Ramos (cell line): ENCODE measurements around the gene SRC.

Source experiments
- in situ Hi-C: fragments of 300-500 bp; cut with MboI; formaldehyde crosslinking; loops from one replicate; pipeline ENCODE4 v1.14.3; 2022; ENCODE audit warnings: low sequenced_read_pairs; ENCODE audit not compliant: unreplicated experiment

The SRC gene

DNA sequence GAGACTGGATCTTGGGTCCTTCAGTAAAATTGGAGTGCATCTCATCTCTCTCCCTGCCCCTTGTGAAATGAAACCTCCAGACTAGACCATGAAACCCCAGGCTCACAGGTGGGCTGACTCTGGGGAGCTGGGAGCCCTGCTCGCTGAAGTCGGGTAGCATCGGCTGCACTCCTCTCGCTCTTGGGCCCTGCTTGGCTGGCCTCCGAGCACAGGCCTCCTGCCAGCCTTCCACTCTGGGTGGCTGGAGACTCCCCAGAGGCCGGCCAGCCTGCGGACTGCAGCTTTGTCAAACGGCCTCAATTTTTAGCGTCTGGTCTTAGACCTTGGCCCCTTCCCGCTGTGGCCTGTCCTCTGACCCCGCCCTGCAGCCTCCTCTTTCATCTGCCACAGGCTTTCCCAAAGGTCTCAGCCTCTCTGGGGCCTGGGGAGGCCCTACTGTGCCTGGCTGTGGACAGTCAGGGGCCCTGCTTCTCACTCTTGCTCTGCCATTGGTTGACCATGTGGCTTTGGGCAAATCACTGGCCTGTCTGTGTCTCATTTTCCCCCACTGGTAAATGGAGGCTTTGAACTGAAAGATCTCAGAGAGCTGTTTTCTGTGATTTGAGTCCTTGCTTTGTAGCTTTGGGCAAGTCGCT is 45.1 kb downstream of the SRC start:
- in situ Hi-C loops, result loop anchor here (5.0 kb wide), 1 partner anchor 136 kb away; the partner anchor contains the start of gene BLCAP

DNA sequence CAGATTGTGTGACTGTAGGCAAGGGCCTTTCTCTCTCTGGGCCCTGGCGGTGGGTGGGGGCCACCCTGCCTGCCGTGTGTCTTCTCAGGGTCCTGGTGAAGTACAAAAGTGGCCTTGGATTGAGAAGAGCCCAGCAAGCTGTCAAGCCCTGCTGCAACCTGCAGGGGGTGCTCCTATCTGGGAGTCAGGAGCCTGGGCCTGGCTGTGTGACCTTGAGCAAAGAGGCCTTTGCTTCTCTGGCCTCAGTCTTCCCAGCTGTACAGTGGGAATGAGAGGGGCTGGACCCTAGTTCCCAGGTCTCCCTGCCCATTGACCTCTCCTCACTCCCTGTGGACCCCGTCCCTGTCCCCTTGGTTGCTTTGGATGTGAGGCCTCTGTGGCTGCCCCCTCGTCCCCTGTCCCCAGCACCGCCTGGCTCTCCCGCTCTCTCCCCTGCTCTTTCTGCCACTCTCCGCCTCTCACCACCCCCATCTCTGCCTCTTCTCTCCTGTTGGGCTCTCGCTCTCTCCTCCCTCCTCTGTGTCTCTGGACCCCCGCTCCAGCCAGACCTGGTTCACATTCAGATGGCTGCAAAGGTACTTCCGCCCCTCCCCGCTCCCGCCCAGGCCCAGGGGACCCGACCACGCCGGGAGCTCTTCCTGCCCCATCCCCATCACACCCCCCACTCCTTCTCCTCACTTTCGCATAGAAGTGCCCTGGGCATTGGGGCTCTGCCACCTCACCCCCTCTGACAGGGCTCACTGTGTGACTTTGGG is 46.7 kb downstream of the SRC start:
- in situ Hi-C loops, result loop anchor here (5.0 kb wide), 1 partner anchor 135 kb away; the partner anchor contains the start of gene BLCAP

DNA sequence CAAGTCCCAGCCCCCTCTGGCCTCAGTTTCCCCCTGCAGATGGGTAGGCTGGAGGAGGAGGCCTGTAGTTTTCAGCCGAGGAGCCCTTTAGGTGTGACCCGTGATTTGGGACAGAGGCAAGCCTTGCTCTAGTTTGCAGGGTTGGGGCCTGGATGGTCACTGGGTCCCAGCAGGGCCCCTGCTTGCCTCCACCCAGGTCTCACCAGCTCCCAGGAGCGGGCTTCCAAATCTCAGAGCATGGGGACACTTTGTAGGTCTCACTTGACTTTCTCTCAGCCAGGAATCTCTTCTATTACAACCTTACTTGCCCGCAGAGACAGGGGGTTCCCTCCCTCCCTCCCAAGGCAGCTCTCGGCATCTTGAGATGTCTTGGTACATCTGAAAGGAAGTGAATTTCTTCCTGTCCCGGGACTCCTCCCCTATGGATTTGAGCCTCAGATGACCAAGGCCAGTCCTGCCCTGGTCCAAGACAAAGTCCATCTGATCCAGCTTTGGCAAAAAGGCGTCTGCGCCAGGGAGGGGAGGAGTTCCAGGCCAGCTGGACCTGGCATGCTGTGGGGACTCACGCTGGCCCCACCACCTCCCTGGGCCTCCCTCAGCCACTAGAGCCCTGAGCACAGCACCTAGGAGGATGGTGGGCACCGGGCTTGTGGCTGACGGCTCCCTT is 47.4 kb downstream of the SRC start:
- in situ Hi-C loops, result loop anchor here (5.0 kb wide), 1 partner anchor 134 kb away; the partner anchor contains the start of gene BLCAP

DNA sequence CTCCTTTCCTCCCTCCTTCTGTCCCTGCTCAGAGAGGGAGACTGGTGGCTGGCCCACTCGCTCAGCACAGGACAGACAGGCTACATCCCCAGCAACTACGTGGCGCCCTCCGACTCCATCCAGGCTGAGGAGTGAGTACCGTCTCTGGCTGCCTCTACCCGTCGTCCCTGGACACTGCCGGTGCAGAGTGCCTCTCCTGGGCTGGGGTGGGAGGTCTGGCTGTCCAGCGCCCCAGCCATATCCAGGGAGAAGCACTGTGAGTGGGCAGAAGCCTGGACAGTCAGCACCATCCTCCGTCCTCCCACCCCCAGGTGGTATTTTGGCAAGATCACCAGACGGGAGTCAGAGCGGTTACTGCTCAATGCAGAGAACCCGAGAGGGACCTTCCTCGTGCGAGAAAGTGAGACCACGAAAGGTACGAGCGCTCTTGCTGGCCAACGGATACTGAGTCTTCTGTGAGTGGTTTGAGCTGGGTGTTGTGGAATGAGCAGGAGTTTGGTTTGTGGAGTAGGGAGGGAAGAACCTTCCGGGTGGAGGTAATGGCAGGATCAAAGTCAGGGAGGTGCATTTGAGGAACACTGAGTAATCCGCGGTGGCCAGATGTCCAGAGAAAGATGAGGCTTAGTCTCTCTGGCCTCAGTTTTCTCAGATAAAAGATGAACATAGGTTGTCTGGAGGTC is 48.1 kb downstream of the SRC start:
- in situ Hi-C loops, result loop anchor here (5.0 kb wide), 1 partner anchor 133 kb away; the partner anchor contains the start of gene BLCAP

DNA sequence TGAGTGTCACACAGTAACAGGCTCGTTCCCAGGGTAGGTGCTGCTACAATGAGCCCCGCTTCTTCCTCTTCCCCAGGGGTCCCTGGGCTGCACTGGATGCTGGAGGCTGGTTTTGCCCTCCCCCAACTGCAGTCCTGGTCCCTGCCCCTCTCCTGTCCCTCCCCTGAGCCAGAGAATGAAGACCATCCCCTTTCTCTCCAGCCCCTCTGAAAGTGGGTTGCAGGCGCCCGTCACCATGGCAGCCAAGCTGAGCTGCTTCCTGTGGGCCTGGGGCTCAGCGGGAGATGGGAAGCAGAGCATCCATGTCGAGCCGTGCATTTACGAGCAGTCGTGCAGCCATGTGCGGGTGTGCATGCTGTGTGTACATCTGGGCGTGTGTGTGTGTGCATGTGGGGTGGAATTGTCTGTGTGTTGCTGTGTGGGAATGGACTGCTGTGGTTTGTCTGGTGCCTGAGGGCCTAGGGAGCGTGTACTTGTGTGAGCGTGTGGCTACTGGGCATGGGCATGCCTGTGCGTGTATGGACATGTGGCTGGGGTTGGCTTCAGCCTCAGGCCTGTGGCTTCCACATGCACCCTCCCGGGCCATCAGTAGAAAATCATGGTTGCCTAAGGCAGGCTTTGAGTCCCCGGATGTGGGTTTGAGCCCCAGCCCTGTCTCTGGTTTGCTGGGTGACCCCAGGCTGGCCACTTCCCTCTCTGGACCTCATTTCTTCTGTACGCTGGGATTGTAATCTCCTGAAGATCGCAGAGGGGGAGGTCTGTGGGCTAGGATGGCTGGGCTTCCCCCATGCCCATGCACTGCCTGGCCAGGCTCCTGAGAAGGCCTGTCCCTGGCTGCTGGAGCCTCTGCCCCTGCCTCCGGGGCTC is 48.8 kb downstream of the SRC start:
- in situ Hi-C loops, result loop anchor here (5.0 kb wide), 1 partner anchor 133 kb away; the partner anchor contains the start of gene BLCAP

DNA sequence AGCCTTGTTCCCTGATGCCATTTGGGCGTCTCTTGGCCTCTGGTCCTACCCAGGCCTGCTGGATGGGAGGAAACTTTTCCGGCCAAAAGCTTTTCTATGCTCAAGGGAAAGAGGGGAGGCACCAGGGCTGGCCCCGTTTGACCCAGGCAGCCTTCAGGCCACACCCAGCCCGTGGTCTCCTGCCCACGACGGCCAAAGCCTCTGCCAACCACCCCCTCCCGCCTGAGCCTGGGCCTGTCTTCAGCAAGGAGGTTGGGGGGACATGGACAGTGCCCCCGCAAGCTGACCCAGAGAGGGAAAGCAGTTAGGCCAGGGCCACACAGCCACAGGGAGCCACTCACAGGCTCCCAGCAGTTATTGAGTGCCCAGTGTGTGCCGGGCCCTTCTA is 49.5 kb downstream of the SRC start:
- in situ Hi-C loops, result no loop called here

DNA sequence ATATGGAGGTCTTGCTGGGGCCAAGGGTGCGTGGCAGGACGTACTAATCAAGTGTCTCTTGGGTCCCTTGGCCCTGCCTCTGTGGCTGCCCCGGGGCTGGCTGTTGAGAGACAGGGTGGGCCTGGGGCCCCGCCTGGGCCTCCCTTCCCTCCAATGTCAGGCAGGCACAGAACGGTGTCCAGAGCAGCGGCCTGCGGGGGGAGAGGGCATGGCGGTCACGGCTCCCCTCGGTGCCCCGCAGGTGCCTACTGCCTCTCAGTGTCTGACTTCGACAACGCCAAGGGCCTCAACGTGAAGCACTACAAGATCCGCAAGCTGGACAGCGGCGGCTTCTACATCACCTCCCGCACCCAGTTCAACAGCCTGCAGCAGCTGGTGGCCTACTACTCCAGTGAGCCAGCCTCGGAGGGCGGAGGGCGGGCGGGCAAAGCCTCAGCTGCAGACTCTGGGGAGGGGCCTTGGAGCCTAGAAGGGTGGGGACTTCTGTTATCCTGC is 50.0 kb downstream of the SRC start:
- in situ Hi-C loops, result no loop called here

DNA sequence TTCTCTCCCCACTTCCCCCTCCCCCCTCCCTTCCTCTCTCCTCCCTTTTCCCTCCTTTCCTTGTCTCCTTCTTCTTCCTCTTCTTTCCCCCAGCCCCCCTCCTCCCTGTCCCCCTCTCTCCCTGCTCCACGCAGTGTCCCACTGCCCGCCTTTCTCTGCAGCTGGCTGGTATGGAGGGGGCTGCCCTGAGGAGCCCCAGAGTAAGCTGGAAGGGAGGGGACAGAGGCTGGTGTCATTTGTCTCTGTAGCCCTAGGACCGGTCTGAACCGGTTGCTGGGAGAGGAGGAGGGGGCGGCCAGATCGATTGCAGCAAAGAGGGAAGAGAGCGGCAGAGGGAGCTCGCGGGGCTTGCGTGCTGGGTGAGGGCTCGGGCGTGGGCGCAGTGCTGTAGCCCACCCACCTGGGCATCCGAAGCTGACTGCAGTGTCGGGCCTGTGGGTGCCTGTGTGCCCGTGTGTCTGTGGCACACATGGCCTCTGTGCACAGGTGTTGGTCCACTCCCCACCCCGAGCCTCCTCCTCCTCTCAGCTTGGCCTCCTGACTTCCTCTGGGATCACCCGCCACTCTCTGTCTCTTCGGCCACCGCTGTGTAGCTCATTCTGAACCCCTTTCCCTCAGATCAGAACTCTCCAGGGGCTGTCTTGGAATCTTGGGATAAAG is 50.6 kb downstream of the SRC start:
- in situ Hi-C loops, result no loop called here

DNA sequence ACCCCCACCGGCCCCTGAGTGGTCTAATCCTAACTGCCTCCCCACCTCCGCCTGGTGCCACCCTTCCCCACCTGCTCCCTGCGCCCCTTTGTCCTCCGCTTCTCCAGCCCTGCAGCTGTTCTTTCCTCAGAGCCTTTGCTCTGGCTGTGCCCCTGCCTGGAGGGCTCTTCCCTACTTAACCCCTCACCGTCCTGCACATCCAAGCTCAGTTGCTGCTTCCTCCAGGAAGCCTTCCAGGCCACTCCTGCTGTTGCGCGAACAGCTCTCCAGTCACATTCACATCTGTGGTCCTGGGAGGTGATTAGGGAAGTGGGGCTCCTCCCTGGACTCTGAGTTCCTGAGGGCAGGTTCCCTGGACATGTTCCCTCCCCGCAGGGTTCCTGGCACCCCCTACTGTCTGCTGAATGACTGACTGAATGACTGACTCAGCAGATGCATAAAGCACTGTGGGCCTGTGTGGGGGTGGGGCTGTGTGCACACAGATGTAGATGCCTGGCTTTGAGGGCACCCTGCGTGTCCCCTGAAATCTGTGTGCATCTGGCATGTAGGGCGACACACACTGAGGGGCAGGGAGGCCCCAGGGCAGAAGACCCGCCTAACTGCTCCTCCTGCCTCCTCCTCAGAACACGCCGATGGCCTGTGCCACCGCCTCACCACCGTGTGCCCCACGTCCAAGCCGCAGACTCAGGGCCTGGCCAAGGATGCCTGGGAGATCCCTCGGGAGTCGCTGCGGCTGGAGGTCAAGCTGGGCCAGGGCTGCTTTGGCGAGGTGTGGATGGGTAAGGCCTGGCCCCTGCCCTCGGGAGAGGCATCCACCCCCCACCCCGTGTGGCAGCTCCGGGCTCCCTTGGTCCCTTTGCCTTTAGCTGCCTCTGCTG is 51.4 kb downstream of the SRC start:
- in situ Hi-C loops, result no loop called here

DNA sequence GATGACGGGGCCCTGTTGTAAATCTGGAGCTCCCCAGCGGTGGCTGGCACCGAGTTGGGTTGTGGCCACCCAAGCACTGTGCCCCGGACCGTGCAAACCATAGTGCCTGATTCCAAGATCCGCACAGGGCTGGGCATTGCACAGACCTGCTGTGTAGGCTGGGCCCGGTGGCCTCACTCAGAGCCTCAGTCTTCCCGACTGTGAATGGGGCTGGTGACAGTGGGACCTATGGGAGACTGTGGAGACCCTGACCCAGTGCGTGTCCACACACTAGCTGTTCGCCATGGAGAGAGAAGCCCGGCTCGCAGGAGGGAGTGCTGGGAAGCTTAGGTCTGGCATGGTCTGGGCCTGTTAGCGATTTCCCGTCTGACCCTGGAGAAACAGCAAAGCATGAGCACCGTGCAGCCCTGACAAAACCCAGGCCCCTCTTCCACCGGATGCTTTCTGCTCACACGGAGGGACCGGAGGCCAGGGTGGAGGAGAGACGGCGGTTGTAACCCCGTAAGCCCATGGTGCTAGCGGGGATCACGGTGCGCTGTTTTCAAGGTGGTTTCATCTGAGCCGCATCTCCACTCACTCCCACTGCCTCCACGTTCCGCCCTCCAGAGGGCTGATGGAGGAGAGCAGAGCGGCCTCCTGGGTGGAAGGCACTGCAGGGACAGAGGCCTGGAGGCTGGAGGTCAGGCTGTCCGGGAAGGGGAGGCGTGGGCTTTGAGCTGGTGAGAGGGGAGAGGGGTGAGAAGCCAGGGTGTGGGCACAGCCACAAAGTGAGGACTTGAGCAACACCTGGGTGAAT is 52.2 kb downstream of the SRC start:
- in situ Hi-C loops, result no loop called here

DNA sequence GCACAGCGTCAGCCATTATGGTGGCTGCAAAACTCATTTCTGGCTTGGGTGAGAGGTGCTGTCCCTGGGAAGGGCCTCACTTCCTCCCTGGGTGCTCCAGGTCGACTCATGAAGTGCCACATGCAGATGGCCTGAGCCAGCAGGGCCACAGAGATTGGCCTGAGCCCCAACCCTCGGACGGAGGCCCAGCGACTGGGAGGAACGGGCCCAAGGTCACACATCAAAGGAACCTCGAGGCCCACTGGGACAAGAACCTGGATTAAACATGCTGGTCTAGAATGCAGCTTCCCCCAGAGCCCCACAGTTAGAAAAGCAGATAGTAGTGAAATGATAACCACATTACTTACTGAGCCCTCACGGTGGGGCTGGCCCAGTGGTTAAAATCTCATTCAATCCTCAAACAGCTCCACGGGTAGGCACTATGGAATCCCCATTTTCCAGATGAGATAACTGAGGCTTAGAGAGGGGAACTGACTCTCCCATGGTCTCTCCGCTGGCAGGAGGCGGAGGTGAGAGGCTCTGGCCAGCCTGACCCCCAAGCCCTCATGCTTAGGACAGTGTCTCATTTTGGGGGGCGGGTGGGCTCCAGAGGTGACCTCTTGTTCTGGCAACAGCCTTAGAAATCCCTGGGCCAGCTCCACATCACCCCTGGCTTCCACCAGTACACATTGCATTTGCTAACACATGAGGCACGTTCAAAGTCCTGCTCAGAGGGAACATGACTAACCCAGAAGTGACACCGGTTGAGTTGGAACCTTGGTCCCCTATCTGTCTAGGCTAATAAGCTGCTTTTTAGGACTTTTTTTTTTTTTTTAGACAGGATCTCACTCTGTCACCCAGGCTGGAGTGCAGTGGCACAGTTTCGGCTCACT is 53.0 kb downstream of the SRC start:
- in situ Hi-C loops, result no loop called here

DNA sequence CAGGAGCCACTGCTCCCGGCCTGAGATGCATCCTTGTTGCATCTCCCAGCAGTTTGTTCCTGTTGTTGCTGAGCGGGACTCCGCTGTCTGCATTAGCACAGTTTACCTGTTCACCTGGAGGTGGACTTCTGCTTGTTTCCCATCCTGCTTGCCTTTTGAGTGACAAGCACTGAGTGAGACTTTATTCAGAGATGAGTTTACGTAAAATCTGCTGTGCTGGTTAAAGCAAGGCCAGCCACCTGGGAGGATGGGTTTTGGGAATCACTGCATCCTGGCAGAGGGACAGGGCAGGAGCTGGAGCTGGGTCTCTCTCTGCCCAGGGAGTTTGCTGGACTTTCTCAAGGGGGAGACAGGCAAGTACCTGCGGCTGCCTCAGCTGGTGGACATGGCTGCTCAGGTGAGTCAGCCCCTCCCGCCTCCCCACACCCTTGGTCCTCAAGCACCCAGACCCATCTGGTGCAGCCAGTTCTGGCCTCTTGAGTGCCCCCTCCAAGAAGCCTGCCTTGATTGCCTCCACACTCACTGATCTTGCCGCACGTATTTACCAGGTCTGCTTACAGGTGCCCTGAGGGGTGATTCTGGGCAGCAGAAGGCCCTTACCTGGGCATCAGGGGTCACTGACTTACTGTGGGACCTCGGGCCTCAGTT is 55.5 kb downstream of the SRC start:
- in situ Hi-C loops, result no loop called here

DNA sequence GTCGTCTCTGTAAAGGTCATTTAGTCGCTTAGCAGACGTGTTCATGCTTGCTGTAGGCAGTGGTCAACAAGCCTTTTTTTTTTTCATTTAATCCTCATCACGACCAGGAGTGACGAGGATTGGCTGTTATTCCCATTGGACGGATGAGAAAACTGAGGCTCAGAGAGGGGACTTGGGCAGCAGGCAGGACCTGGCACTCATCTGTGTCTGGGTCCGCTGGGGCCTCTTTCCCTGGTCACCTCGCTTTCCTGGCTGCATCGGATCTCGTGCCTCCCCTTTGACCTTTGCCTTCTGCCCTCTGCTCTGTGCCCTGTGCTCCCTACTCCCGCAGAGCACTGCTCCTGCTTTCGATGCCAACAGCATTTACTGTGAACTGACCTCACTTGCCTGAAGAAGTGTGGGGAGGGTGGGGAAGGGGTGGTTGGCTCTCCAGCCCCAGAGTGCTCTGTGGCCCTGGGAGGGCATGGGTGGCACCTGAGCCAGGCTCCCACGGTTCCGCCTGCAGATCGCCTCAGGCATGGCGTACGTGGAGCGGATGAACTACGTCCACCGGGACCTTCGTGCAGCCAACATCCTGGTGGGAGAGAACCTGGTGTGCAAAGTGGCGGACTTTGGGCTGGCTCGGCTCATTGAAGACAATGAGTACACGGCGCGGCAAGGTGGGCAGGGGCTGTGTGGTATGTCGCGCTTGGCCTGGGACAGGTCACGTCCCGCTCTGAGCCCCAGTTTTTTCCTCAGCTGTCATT is 56.2 kb downstream of the SRC start:
- in situ Hi-C loops, result no loop called here

DNA sequence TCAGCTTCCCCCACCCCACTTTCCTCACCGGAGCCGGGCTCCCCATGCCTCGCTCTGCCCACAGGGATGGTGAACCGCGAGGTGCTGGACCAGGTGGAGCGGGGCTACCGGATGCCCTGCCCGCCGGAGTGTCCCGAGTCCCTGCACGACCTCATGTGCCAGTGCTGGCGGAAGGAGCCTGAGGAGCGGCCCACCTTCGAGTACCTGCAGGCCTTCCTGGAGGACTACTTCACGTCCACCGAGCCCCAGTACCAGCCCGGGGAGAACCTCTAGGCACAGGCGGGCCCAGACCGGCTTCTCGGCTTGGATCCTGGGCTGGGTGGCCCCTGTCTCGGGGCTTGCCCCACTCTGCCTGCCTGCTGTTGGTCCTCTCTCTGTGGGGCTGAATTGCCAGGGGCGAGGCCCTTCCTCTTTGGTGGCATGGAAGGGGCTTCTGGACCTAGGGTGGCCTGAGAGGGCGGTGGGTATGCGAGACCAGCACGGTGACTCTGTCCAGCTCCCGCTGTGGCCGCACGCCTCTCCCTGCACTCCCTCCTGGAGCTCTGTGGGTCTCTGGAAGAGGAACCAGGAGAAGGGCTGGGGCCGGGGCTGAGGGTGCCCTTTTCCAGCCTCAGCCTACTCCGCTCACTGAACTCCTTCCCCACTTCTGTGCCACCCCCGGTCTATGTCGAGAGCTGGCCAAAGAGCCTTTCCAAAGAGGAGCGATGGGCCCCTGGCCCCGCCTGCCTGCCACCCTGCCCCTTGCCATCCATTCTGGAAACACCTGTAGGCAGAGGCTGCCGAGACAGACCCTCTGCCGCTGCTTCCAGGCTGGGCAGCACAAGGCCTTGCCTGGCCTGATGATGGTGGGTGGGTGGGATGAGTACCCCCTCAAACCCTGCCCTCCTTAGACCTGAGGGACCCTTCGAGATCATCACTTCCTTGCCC is 57.4 kb downstream of the SRC start:
- in situ Hi-C loops, result no loop called here
